HL-60 (cell line): ENCODE results near the gene PGM2.

ENCODE experiments used
- DNase-seq, 2 experiments: peaks; one replicate each; pipeline ENCODE4 v3.0.0-alpha.2; 2010 to 2020; ENCODE audit warnings: low read depth in 1 of 2, low spot score in 1 of 2
- H3K27ac ChIP-seq: fragments of 250-450 bp; sonication (Bioruptor Pico); replicated peaks from 2 replicates; pipeline ENCODE4 v1.5.1; 2020; ENCODE audit warnings: mild to moderate bottlenecking, moderate library complexity
- H3K27me3 ChIP-seq: fragments of 250-450 bp; sonication (Bioruptor Pico); 2 replicates; pipeline ENCODE4 v1.5.1; 2021; ENCODE audit warnings: mild to moderate bottlenecking, moderate library complexity; ENCODE audit not compliant: insufficient read depth, poor library complexity, severe bottlenecking
- H3K4me3 ChIP-seq: replicated peaks from 2 replicates; pipeline ENCODE4 v1.5.1; 2011; ENCODE audit warnings: mild to moderate bottlenecking, control low read depth, low read length; ENCODE audit not compliant: insufficient read depth
- GABPA ChIP-seq: IDR thresholded peaks from 2 replicates; pipeline ENCODE4 v1.6.1; 2012; ENCODE audit warnings: low read depth
- POLR2AphosphoS5 ChIP-seq: IDR thresholded peaks from 2 replicates; pipeline ENCODE4 v1.6.1; 2012; ENCODE audit warnings: low read depth
- SPI1 ChIP-seq: IDR thresholded peaks from 2 replicates; pipeline ENCODE4 v1.6.1; 2012; ENCODE audit warnings: low read depth, mild to moderate bottlenecking, borderline replicate concordance
- TF ChIP-seq, protein P1 (sequence below): IDR thresholded peaks from one replicate; pipeline ENCODE4 v1.5.1; 2011; ENCODE audit warnings: low read length, control low read depth, inconsistent platforms; ENCODE audit not compliant: insufficient read depth
- TF ChIP-seq, protein P2 (sequence below): IDR thresholded peaks from 2 replicates; pipeline ENCODE4 v1.6.1; 2012; ENCODE audit warnings: low read depth; ENCODE audit not compliant: insufficient replicate concordance

Gene PGM2

DNA sequence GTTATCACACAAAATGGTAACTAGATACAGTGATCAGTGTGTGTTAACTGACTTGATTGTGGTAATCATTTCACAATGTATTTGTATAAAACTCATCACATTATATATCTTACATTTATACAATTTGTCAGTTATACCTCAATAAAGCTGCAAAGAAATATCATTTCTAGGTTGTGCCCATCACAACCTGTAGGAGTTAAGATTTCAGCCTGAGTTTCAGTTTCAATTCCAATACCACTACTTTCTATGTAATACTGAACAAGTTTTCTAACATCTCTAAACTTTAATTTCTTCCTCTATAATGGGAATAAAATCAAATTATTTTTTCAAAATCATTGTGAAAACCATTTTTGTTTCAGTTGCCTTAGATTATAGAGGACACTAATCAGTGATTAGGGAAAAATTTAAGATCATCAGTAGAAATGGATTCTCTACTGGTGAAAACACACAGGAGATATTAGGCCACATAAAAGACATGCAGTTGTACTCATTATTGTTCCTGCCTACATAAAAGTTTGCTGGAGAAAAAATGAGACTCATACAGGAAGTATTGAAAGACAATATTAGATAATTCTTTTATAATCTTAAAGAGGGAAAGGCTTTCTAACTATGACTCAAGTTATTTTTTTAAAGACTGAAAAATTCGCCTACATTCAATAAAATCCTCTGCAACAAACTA is 46.0 kb downstream of the PGM2 start:
- Histone ChIP-seq H3K27me3 (no peaks in the 10 kb centered on the region), H3K4me3 (no peak overlapping the region), H3K27ac (no peak overlapping the region)
- TF ChIP-seq SPI1: no peak
- no peak for TF ChIP-seq GABPA
- TF ChIP-seq POLR2AphosphoS5: no peak
- TF ChIP-seq, protein P1, sequence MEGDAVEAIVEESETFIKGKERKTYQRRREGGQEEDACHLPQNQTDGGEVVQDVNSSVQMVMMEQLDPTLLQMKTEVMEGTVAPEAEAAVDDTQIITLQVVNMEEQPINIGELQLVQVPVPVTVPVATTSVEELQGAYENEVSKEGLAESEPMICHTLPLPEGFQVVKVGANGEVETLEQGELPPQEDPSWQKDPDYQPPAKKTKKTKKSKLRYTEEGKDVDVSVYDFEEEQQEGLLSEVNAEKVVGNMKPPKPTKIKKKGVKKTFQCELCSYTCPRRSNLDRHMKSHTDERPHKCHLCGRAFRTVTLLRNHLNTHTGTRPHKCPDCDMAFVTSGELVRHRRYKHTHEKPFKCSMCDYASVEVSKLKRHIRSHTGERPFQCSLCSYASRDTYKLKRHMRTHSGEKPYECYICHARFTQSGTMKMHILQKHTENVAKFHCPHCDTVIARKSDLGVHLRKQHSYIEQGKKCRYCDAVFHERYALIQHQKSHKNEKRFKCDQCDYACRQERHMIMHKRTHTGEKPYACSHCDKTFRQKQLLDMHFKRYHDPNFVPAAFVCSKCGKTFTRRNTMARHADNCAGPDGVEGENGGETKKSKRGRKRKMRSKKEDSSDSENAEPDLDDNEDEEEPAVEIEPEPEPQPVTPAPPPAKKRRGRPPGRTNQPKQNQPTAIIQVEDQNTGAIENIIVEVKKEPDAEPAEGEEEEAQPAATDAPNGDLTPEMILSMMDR: no peak
- TF ChIP-seq, protein P2, sequence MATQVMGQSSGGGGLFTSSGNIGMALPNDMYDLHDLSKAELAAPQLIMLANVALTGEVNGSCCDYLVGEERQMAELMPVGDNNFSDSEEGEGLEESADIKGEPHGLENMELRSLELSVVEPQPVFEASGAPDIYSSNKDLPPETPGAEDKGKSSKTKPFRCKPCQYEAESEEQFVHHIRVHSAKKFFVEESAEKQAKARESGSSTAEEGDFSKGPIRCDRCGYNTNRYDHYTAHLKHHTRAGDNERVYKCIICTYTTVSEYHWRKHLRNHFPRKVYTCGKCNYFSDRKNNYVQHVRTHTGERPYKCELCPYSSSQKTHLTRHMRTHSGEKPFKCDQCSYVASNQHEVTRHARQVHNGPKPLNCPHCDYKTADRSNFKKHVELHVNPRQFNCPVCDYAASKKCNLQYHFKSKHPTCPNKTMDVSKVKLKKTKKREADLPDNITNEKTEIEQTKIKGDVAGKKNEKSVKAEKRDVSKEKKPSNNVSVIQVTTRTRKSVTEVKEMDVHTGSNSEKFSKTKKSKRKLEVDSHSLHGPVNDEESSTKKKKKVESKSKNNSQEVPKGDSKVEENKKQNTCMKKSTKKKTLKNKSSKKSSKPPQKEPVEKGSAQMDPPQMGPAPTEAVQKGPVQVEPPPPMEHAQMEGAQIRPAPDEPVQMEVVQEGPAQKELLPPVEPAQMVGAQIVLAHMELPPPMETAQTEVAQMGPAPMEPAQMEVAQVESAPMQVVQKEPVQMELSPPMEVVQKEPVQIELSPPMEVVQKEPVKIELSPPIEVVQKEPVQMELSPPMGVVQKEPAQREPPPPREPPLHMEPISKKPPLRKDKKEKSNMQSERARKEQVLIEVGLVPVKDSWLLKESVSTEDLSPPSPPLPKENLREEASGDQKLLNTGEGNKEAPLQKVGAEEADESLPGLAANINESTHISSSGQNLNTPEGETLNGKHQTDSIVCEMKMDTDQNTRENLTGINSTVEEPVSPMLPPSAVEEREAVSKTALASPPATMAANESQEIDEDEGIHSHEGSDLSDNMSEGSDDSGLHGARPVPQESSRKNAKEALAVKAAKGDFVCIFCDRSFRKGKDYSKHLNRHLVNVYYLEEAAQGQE: no peak
- DNase-seq: no peak

DNA sequence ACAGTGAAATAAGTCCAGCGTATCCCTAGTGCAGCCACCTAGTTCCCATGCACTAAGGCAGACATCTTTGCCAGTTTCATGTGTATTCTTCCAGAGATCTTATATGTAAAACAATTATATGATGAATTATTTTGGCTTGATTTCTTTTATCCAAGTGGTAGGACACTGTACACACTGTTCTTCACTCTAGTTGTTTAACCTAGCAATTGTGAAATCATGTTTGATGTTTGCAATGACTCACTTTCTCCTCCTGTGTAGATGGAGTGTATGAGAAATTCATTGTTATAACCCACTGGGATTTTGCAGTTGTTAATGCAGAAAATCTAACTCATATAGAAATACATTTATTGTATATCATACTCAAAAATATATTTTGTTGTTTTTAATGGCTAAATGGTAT is 46.9 kb downstream of the PGM2 start:
- no peak for DNase-seq
- no peak for TF ChIP-seq SPI1
- TF ChIP-seq, protein P2: no peak
- Histone ChIP-seq H3K27me3 (no peaks in the 10 kb centered on the region), H3K4me3 (no peak overlapping the region), H3K27ac (no peak overlapping the region)

DNA sequence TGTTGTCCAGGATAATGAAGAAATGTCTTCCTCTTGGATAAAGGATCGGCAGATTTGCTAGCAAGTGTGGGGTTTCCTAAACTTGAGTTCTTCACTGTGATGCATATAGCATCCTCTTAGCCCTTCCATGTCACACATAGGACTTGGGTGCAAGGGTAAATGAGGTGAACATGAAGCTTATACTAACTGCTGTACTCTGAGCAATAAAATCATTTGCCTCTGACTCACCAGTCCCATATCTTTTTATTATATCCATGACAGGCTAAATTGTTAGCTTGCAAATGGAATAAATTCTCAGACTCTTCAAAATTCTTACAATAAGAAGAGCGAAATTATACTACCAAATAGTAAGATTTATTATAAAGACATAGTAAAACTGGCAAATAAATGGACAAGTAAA is 49.7 kb downstream of the PGM2 start:
- no peak for TF ChIP-seq SPI1
- TF ChIP-seq, protein P1: no peak
- TF ChIP-seq, protein P2: no peak
- TF ChIP-seq GABPA: no peak
- TF ChIP-seq POLR2AphosphoS5: no peak
- Histone ChIP-seq H3K27ac (no peak overlapping the region), H3K27me3 (no peaks in the 10 kb centered on the region), H3K4me3 (no peak overlapping the region)
- no peak for DNase-seq
